K562 (cell line): ENCODE results near the gene UBE2K. TPM values are rescaled to one million over a fixed set of nuclear protein-coding genes. Genes with fewer than 3 reads are reported as not detected.
"Not testable (repeated sequence)": the region's sequence is repeated elsewhere in the genome, so short reads cannot be mapped to it uniquely, and the experiment has no call there.

Experiments
- ATAC-seq: fragments of 200-7000 bp; cut with Tn5 transposase; 3 replicates; pipeline ENCODE4 v1.9.1; 2020; ENCODE audit warnings: moderate library complexity
- BruUV-seq: library from RNA; stranded (reverse); fragments of 400-500 nt; replicated peaks from 2 replicates; lab custom pipeline; 2021; lab: Mats Ljungman, UMichigan
- CTCF ChIA-PET: fragments of 300-600 bp; formaldehyde crosslinking; extraction: SDS; loops from one replicate; lab custom pipeline; 2021; ENCODE audit warnings: low intra/inter-chr PET ratio; lab: Yijun Ruan, JAX
- POLR2A ChIA-PET: fragments of 300-600, 350-650 bp; sonication (Branson Sonifier 250); formaldehyde crosslinking; extraction: SDS; loops from one replicate; lab custom pipeline; 2021; ENCODE audit warnings: antibody characterized with exemption, inconsistent platforms; lab: Yijun Ruan, JAX
- DNase-seq, 4 experiments: peaks; one replicate each; pipeline versions ENCODE4 v3.0.0 to v3.0.0-alpha.2; 2011 to 2018; ENCODE audit warnings: low spot score in 3 of 4, mixed read lengths in 3 of 4; ENCODE audit errors: extremely low read depth in 1 of 4
- FAIRE-seq: peaks from 2 replicates; lab custom pipeline; 2011; peaks lifted over from hg19 to GRCh38; lab: Jason Lieb, UNC
- H2AFZ ChIP-seq: 2 replicates; pipeline ENCODE4 v1.6.0; 2011; ENCODE audit warnings: low read depth, low read length, control low read depth, inconsistent platforms
- H3K27ac ChIP-seq: fragments of 200-600 bp; 3 replicates; pipeline ENCODE4 v1.8.0; 2011; ENCODE audit warnings: low read depth, mild to moderate bottlenecking, control low read depth, inconsistent platforms, low read length, moderate library complexity, mixed read lengths; ENCODE audit errors: extremely low read depth
- H3K27me3 ChIP-seq, 2 experiments: fragments of 300-600 bp in 1 of 2; 2 replicates in 1 of 2; 3 replicates in 1 of 2; pipeline versions ENCODE4 v1.6.0 to v1.8.0; 2011; ENCODE audit warnings: inconsistent platforms in 2 of 2, low read length in 2 of 2, mild to moderate bottlenecking in 1 of 2, mixed read lengths in 1 of 2, moderate library complexity in 1 of 2; ENCODE audit not compliant: control insufficient read depth in 2 of 2, insufficient read depth in 2 of 2
- H3K36me3 ChIP-seq: fragments of 300-600 bp; 3 replicates; pipeline ENCODE4 v1.8.0; 2011; ENCODE audit warnings: mild to moderate bottlenecking, low read length, inconsistent platforms; ENCODE audit not compliant: control insufficient read depth, insufficient read depth
- H3K4me1 ChIP-seq, 2 experiments: fragments of 200-600 bp in 1 of 2; replicated peaks in 1 of 2; 2 replicates in 1 of 2; 3 replicates in 1 of 2; pipeline versions ENCODE4 v1.5.1 to v1.8.0; 2011; ENCODE audit warnings: inconsistent platforms in 2 of 2, low read length in 2 of 2, mild to moderate bottlenecking in 1 of 2, mixed read lengths in 1 of 2, moderate library complexity in 1 of 2; ENCODE audit not compliant: control insufficient read depth in 2 of 2, insufficient read depth in 2 of 2
- H3K4me2 ChIP-seq: 2 replicates; pipeline ENCODE4 v1.6.1; 2011; ENCODE audit warnings: low read length, control low read depth, inconsistent platforms, mixed read lengths; ENCODE audit not compliant: insufficient read depth
- H3K4me3 ChIP-seq: fragments of 200-600 bp; sonication (generic), shearing (Covaris generic); 2 replicates; pipeline ENCODE4 v1.5.1; 2016; ENCODE audit warnings: control low read depth, inconsistent platforms
- H3K79me2 ChIP-seq: fragments of 200-600 bp; 3 replicates; pipeline ENCODE4 v1.8.0; 2011; ENCODE audit warnings: low read length, inconsistent platforms; ENCODE audit not compliant: control insufficient read depth, insufficient read depth
- H3K9ac ChIP-seq, 2 experiments: 2 replicates each; pipeline versions ENCODE4 v1.6.0 to v1.6.1; 2011; ENCODE audit warnings: low read depth in 2 of 2, low read length in 2 of 2, control low read depth in 1 of 2, inconsistent platforms in 1 of 2, mild to moderate bottlenecking in 1 of 2, mixed read lengths in 1 of 2; ENCODE audit not compliant: insufficient read depth in 1 of 2
- H3K9me1 ChIP-seq: one replicate; pipeline ENCODE4 v1.6.0; 2011; ENCODE audit warnings: inconsistent platforms, mild to moderate bottlenecking, low read length, moderate library complexity; ENCODE audit not compliant: control insufficient read depth, insufficient read depth
- H3K9me3 ChIP-seq: replicated peaks from 2 replicates; pipeline ENCODE4 v1.5.1; 2011; ENCODE audit warnings: low read depth, low read length, inconsistent platforms; ENCODE audit not compliant: control insufficient read depth, insufficient read depth
- H4K20me1 ChIP-seq: replicated peaks from 2 replicates; pipeline ENCODE4 v1.6.1; 2011; ENCODE audit warnings: low read length, inconsistent platforms, mixed read lengths; ENCODE audit not compliant: control insufficient read depth, insufficient read depth
- ATF3 ChIP-seq, 2 experiments: fragments of 450-650 bp in 1 of 2; sonication (generic) in 1 of 2; formaldehyde crosslinking in 1 of 2; IDR thresholded peaks in 1 of 2; conservative IDR thresholded peaks in 1 of 2; 2 replicates each; pipeline versions ENCODE4 v1.6.1 to v1.8.1; 2016 to 2023; ENCODE audit warnings: mild to moderate bottlenecking in 2 of 2, moderate library complexity in 2 of 2, inconsistent platforms in 1 of 2, missing genetic modification reagents in 1 of 2
- SETDB1 ChIP-seq: IDR thresholded peaks from one replicate; pipeline ENCODE4 v1.6.1; 2012; ENCODE audit warnings: low read length, control low read depth, inconsistent platforms
- WGBS: fragments of 100-300 bp; shearing (Covaris generic); methylation state at CpG from one replicate; pipeline ENCODE4 v1.1.6; 2016; ENCODE audit warnings: low coverage, mixed read lengths; ENCODE audit not compliant: insufficient coverage; ENCODE audit errors: missing lambda C conversion rate; 5-methylcytosine and 5-hydroxymethylcytosine counted together
- in situ Hi-C: fragments of 300-500 bp; cut with MboI; formaldehyde crosslinking; loops from 4 replicates; pipeline ENCODE4 v1.15.0; 2018; ENCODE audit warnings: inconsistent platforms, mixed read lengths
- intact Hi-C: fragments of 100-400 bp; cut with micrococcal nuclease; formaldehyde crosslinking; loops from 2 replicates; pipeline ENCODE4 v1.14.2; 2022
- polyA plus RNA-seq, 8 experiments: library from polyadenylated mRNA; depleted of rRNA in 4 of 8; stranded (reverse) in 5 of 8; unstranded in 3 of 8; fragments of >200 nt; fragmentation: Nextera tagmentation in 2 of 8; fragmentation: Illumina TruSeq in 1 of 8; extraction: Ambion mirVana in 2 of 8; extraction: Trizol in 1 of 8; gene quantifications; 2 replicates each; pipeline versions ENCODE4 v1.2.1 to v1.2.3, GENCODE V29; 2011 to 2014; ENCODE audit warnings: inconsistent platforms in 1 of 8, missing spikeins in 1 of 8
- total RNA-seq, 7 experiments: library from RNA; depleted of rRNA in 6 of 7; stranded (reverse); fragments of >200 nt in 6 of 7; fragmentation: Illumina TruSeq in 2 of 7; extraction: Trizol in 2 of 7; gene quantifications; 2 replicates each; pipeline versions ENCODE4 v1.2.1 to v1.2.3, GENCODE V29; 2011 to 2021; ENCODE audit warnings: low replicate concordance in 1 of 7
- TF ChIP-seq, protein P1 (sequence below): fragments of 150-350 bp; conservative IDR thresholded peaks from 2 replicates; pipeline ENCODE4 v1.6.1; 2014; ENCODE audit warnings: low read length
- TF ChIP-seq, protein P2 (sequence below): fragments of 450-650 bp; IDR thresholded peaks from 2 replicates; pipeline ENCODE4 v1.6.1; 2016; ENCODE audit warnings: low read depth, mild to moderate bottlenecking, moderate library complexity

Gene UBE2K
- total and polyA plus RNA-seq, 9 of the 15 experiments (the other 6 are each of a cell fraction or from before 2014, with no cell fraction given), result 29.8 to 190 (median 62.6) TPM

- Histone ChIP-seq H3K79me2 (peaks cover 95% of the 10 kb centered on the region), H4K20me1 (peaks cover 19% of the 10 kb centered on the region; the same call in 1 of the 2 replicates), H3K9me1 (no peaks in the 10 kb centered on the region), H3K4me2 (no peak overlapping the region), H3K36me3 (peaks cover 44% of the 10 kb centered on the region; the same call in 2 of the 3 replicates), H3K9ac (no peak overlapping the region), H3K27ac (no peak overlapping the region), H3K4me3 (no peak overlapping the region), H3K4me1 (peaks cover 0 to 9% of the 10 kb centered on the region in 2 experiments; a peak in 2 of 5 replicates), H3K9me3 (no peaks in the 10 kb centered on the region), H3K27me3 (no peaks in the 10 kb centered on the region), H2AFZ (no peak overlapping the region)
- DNase-seq (no peak), FAIRE-seq (no peak), ATAC-seq (no peak)
- POLR2A ChIA-PET, result interaction anchor here (1.0 to 2.0 kb wide), 5 partner anchors 8 to 16 kb away, joined by 3 to 10 read pairs (median 6); no protein-coding TSS in a partner anchor
- in situ Hi-C loops (no loop called here), intact Hi-C loops (no loop called here)
- no TSS peak for BruUV-seq
- TF ChIP-seq ATF3 (IDR thresholded peaks at IDR 0.05), result 0 out of 2 replicates have a peak, but pooled peaks have one; percentile 19
- no peak for TF ChIP-seq ATF3 (CRISPR knock-in tag; conservative IDR thresholded peaks at IDR 0.05)
- TF ChIP-seq, protein P1, sequence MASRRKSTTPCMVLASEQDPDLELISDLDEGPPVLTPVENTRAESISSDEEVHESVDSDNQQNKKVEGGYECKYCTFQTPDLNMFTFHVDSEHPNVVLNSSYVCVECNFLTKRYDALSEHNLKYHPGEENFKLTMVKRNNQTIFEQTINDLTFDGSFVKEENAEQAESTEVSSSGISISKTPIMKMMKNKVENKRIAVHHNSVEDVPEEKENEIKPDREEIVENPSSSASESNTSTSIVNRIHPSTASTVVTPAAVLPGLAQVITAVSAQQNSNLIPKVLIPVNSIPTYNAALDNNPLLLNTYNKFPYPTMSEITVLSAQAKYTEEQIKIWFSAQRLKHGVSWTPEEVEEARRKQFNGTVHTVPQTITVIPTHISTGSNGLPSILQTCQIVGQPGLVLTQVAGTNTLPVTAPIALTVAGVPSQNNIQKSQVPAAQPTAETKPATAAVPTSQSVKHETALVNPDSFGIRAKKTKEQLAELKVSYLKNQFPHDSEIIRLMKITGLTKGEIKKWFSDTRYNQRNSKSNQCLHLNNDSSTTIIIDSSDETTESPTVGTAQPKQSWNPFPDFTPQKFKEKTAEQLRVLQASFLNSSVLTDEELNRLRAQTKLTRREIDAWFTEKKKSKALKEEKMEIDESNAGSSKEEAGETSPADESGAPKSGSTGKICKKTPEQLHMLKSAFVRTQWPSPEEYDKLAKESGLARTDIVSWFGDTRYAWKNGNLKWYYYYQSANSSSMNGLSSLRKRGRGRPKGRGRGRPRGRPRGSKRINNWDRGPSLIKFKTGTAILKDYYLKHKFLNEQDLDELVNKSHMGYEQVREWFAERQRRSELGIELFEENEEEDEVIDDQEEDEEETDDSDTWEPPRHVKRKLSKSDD, result no peak
- TF ChIP-seq SETDB1, result no peak
- TF ChIP-seq, protein P2, sequence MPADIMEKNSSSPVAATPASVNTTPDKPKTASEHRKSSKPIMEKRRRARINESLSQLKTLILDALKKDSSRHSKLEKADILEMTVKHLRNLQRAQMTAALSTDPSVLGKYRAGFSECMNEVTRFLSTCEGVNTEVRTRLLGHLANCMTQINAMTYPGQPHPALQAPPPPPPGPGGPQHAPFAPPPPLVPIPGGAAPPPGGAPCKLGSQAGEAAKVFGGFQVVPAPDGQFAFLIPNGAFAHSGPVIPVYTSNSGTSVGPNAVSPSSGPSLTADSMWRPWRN, result no peak
- CTCF ChIA-PET, result no interaction called here
Observed at GRCh38 chr4:39719804-39720580, 22.1 kb downstream of the UBE2K start.

DNA sequence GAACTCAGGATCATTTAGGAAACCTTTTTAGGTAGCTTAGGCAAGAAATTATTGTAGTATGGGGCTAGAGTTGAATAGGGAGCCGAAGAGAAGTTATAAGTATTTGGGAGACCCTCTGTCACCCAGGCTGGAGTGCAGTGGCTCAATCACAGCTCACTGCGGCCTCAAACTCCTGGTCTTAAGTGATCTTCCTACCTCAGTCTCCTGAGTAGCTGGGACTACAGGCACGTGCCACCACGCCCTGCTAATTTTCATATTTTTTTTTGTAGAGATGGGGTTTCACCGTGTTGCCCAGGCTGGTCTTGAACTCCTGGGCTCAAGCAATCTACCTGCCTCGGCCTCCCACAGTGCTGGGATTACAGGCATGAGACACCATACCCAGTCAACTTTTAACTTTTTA is 23.3 kb downstream of the UBE2K start:
- H3K27ac ChIP-seq, ATAC-seq, BruUV-seq, CTCF ChIA-PET, DNase-seq, H3K27me3 ChIP-seq, FAIRE-seq, H3K4me1 ChIP-seq, H3K4me3 ChIP-seq, intact Hi-C loops, H3K9me3 ChIP-seq, in situ Hi-C loops, H3K4me2 ChIP-seq, H3K9me1 ChIP-seq, H2AFZ ChIP-seq, H3K9ac ChIP-seq: not testable (repeated sequence)
- Histone ChIP-seq H3K79me2 (peaks cover 96% of the 10 kb centered on the region), H3K36me3 (peaks cover 37% of the 10 kb centered on the region; the same call in 2 of the 3 replicates), H4K20me1 (peaks cover 26% of the 10 kb centered on the region)
- WGBS, result 87% methylated on average over 6 of the region's 6 CpGs
- POLR2A ChIA-PET, result interaction anchor here (1.6 kb wide), 1 partner anchor 82 kb away, joined by 6 read pairs; the partner anchor contains the start of gene SMIM14
